ENCODE data around the gene SEL1L.
"Not testable (repeated sequence)": the region's sequence is repeated elsewhere in the genome, so short reads cannot be mapped to it uniquely, and the experiment has no call there.

SEL1L gene

GRCh38 chr14:81476816-81477215 lies 56.8 kb downstream of the SEL1L start:
- TF ChIP-seq CTCF (IDR thresholded peaks at IDR 0.05; ENCODE audit: low read depth, low read length, missing control alignments), result no peak

GRCh38 chr14:81474685-81475324 lies 58.8 kb downstream of the SEL1L start:
- TF ChIP-seq CTCF (IDR thresholded peaks at IDR 0.05; ENCODE audit: low read depth, low read length, missing control alignments), result no peak
- H3K4me3 ChIP-seq (replicated peaks; ENCODE audit: low read depth, low read length), result no peak overlapping the region
- no peak for DNase-seq (ENCODE audit: extremely low read depth, low read depth)

More at GRCh38 chr14:81476816-81477215, 56.8 kb downstream of the SEL1L start:
- no peak overlapping the region for H3K4me3 ChIP-seq (replicated peaks; ENCODE audit: low read depth, low read length)
- no peak for DNase-seq (ENCODE audit: extremely low read depth, low read depth)

- no peak for DNase-seq (ENCODE audit: extremely low read depth, low read depth)
- no peak overlapping the region for H3K4me3 ChIP-seq (replicated peaks; ENCODE audit: low read depth, low read length)
- TF ChIP-seq CTCF (IDR thresholded peaks at IDR 0.05; ENCODE audit: low read depth, low read length, missing control alignments), result no peak
Measured at GRCh38 chr14:81474148-81474492, 59.5 kb downstream of the SEL1L start.

- H3K4me3 ChIP-seq (replicated peaks; ENCODE audit: low read depth, low read length), result no peak overlapping the region
- no peak for TF ChIP-seq CTCF (IDR thresholded peaks at IDR 0.05; ENCODE audit: low read depth, low read length, missing control alignments)
- DNase-seq (ENCODE audit: extremely low read depth, low read depth), result no peak
Measured at GRCh38 chr14:81473456-81474147, 60.1 kb downstream of the SEL1L start.

- TF ChIP-seq CTCF (IDR thresholded peaks at IDR 0.05; ENCODE audit: low read depth, low read length, missing control alignments), result no peak
- no peak for DNase-seq (ENCODE audit: extremely low read depth, low read depth)
- no peak overlapping the region for H3K4me3 ChIP-seq (replicated peaks; ENCODE audit: low read depth, low read length)
Measured at GRCh38 chr14:81472096-81472800, 61.4 kb downstream of the SEL1L start.

- no peak for TF ChIP-seq CTCF (IDR thresholded peaks at IDR 0.05; ENCODE audit: low read depth, low read length, missing control alignments)
- DNase-seq (ENCODE audit: extremely low read depth, low read depth), result no peak
- no peak overlapping the region for H3K4me3 ChIP-seq (replicated peaks; ENCODE audit: low read depth, low read length)
Measured at GRCh38 chr14:81471062-81471461, 62.6 kb downstream of the SEL1L start.

GRCh38 chr14:81470557-81470826 lies 63.2 kb downstream of the SEL1L start:
- DNase-seq (ENCODE audit: extremely low read depth, low read depth); H3K4me3 ChIP-seq (replicated peaks; ENCODE audit: low read depth, low read length): not testable (repeated sequence)
